Uterus (tissue), 2 donors: ENCODE measurements around the gene DMD.

Source experiments
- POLR2A ChIP-seq, 2 donors: fragments of 450-650 bp; IDR thresholded peaks; one replicate each; pipeline ENCODE4 v1.6.1; 2016; ENCODE audit warnings: antibody characterized with exemption in 2 of 2, mild to moderate bottlenecking in 1 of 2, moderate library complexity in 1 of 2
- TF ChIP-seq, protein P1 (sequence below), 4 experiments: fragments of 200-600 bp in 2 of 4; fragments of 450-650 bp in 2 of 4; sonication (generic) in 2 of 4; IDR thresholded peaks; one replicate each; pipeline ENCODE4 v1.5.1; 2016 to 2019; ENCODE audit warnings: antibody characterized with exemption in 4 of 4, mild to moderate bottlenecking in 2 of 4, moderate library complexity in 1 of 4

DNA sequence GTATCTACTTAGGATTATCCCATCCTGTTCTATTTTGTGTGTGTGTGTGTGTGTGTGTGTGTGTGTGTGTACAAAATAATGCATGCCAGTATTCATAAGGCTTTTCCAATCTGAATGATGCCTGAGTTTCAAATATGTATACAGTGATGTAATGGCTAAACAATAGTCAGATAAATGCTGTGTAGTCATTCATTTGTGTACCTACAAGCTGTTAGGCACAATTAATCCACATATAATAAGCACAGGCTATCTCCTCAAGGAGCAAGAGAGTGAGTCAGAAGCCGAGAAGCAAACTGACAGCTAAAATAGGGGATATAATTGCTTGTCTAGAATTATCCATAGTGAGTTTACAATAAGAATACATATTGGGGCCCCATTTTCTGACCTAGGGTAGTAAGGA is 15.7 kb downstream of the DMD start:
- TF ChIP-seq, protein P1, sequence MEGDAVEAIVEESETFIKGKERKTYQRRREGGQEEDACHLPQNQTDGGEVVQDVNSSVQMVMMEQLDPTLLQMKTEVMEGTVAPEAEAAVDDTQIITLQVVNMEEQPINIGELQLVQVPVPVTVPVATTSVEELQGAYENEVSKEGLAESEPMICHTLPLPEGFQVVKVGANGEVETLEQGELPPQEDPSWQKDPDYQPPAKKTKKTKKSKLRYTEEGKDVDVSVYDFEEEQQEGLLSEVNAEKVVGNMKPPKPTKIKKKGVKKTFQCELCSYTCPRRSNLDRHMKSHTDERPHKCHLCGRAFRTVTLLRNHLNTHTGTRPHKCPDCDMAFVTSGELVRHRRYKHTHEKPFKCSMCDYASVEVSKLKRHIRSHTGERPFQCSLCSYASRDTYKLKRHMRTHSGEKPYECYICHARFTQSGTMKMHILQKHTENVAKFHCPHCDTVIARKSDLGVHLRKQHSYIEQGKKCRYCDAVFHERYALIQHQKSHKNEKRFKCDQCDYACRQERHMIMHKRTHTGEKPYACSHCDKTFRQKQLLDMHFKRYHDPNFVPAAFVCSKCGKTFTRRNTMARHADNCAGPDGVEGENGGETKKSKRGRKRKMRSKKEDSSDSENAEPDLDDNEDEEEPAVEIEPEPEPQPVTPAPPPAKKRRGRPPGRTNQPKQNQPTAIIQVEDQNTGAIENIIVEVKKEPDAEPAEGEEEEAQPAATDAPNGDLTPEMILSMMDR (IDR thresholded peaks at IDR 0.05), result no peak
- no peak for TF ChIP-seq POLR2A (IDR thresholded peaks at IDR 0.05)
